HT-29 (cell line): ENCODE measurements around the gene EEFSEC. TPM values are rescaled to one million over a fixed set of nuclear protein-coding genes. Genes with fewer than 3 reads are reported as not detected.
A peak's percentile ranks its signal among the peaks of the same experiment; 100 is the strongest.

Experiments used
- DNase-seq: peaks from one replicate; pipeline ENCODE4 v3.0.0-alpha.2; 2015; ENCODE audit warnings: low spot score
- total RNA-seq: library from RNA; depleted of rRNA; stranded (reverse); fragments of >200 nt; shearing (Covaris generic); gene quantifications from 2 replicates; pipeline ENCODE4 v1.2.3, GENCODE V29; 2014

EEFSEC gene
- total RNA-seq, 1 experiment from 2014 or later, result 22.0 TPM

- no peak for DNase-seq
Observed at GRCh38 chr3:128349963-128350599, 196.8 kb downstream of the EEFSEC start.

- no peak for DNase-seq
Observed at GRCh38 chr3:128351546-128351945, 198.3 kb downstream of the EEFSEC start.

GRCh38 chr3:128352326-128352725 lies 199.0 kb downstream of the EEFSEC start:
- DNase-seq, result no peak

GRCh38 chr3:128353361-128353965 lies 200.2 kb downstream of the EEFSEC start:
- DNase-seq, result no peak

GRCh38 chr3:128353991-128354687 lies 200.9 kb downstream of the EEFSEC start:
- DNase-seq, result no peak

- no peak for DNase-seq
Observed at GRCh38 chr3:128354788-128355542, 201.7 kb downstream of the EEFSEC start.

- DNase-seq, result no peak
Observed at GRCh38 chr3:128355543-128355919, 202.2 kb downstream of the EEFSEC start.

- DNase-seq, result no peak
Observed at GRCh38 chr3:128356822-128357221, 203.5 kb downstream of the EEFSEC start.

GRCh38 chr3:128357538-128357937 lies 204.3 kb downstream of the EEFSEC start:
- DNase-seq, result no peak

- no peak for DNase-seq
Observed at GRCh38 chr3:128358156-128358895, 205.0 kb downstream of the EEFSEC start.

- DNase-seq, result no peak
Observed at GRCh38 chr3:128359060-128359664, 205.9 kb downstream of the EEFSEC start.

GRCh38 chr3:128359846-128360642 lies 206.8 kb downstream of the EEFSEC start:
- DNase-seq, result no peak

- DNase-seq, result peak; percentile 76
Observed at GRCh38 chr3:128360705-128361271, 207.5 kb downstream of the EEFSEC start.

- DNase-seq, result peak; percentile 49
Observed at GRCh38 chr3:128362026-128362965, 209.0 kb downstream of the EEFSEC start.

GRCh38 chr3:128364291-128364690 lies 211.0 kb downstream of the EEFSEC start:
- no peak for DNase-seq

GRCh38 chr3:128364808-128365360 lies 211.6 kb downstream of the EEFSEC start:
- DNase-seq, result no peak

GRCh38 chr3:128366136-128366535 lies 212.9 kb downstream of the EEFSEC start:
- no peak for DNase-seq

- no peak for DNase-seq
Observed at GRCh38 chr3:128366652-128367051, 213.4 kb downstream of the EEFSEC start.
